Measurements from ENCODE around the gene RHAG. TPM values are rescaled to one million over a fixed set of nuclear protein-coding genes. Genes with fewer than 3 reads are reported as not detected.
"Not testable (repeated sequence)": the region's sequence is repeated elsewhere in the genome, so short reads cannot be mapped to it uniquely, and the experiment has no call there.

Gene RHAG
- total RNA-seq, 1 donor from 2014 or later, result not detected

- intact Hi-C loops (cut with DNase I), result no loop called here
- Histone ChIP-seq H3K36me3 (no peaks in the 10 kb centered on the region), H3K4me3 (no peak overlapping the region)
These were observed 29.8 kb upstream of the RHAG start for GRCh38 chr6:49666480-49666879.

GRCh38 chr6:49664817-49665216 is 28.2 kb upstream of the RHAG start:
- no peak overlapping the region for H3K4me3 ChIP-seq
- no peaks in the 10 kb centered on the region for H3K27me3 ChIP-seq
- no peak for DNase-seq
- H3K4me1 ChIP-seq, result no peaks in the 10 kb centered on the region
- no peak for TF ChIP-seq CTCF (IDR thresholded peaks at IDR 0.05)
- ATAC-seq, result no peak
- H3K9me3 ChIP-seq, result no peaks in the 10 kb centered on the region
- no peaks in the 10 kb centered on the region for H3K36me3 ChIP-seq
- H3K27ac ChIP-seq, result no peak overlapping the region
- intact Hi-C loops (cut with DNase I), result no loop called here

More at GRCh38 chr6:49666480-49666879, 29.8 kb upstream of the RHAG start:
- DNase-seq (no peak), ATAC-seq (no peak)
- H3K4me1 ChIP-seq, result no peaks in the 10 kb centered on the region
- H3K9me3 ChIP-seq, result no peaks in the 10 kb centered on the region
- no peak overlapping the region for H3K27ac ChIP-seq
- H3K27me3 ChIP-seq, result no peaks in the 10 kb centered on the region
- TF ChIP-seq CTCF (IDR thresholded peaks at IDR 0.05), result no peak

- H3K4me1 ChIP-seq; intact Hi-C loops (cut with DNase I); H3K36me3 ChIP-seq; H3K4me3 ChIP-seq; ATAC-seq; H3K9me3 ChIP-seq; H3K27me3 ChIP-seq; DNase-seq; H3K27ac ChIP-seq: not testable (repeated sequence)
These were observed 27.4 kb upstream of the RHAG start for GRCh38 chr6:49664054-49664453.

- no peaks in the 10 kb centered on the region for H3K9me3 ChIP-seq
- ATAC-seq (no peak), DNase-seq (no peak)
- H3K27ac ChIP-seq, result no peak overlapping the region
- no peaks in the 10 kb centered on the region for H3K36me3 ChIP-seq
- no peak overlapping the region for H3K4me3 ChIP-seq
- no peaks in the 10 kb centered on the region for H3K27me3 ChIP-seq
- intact Hi-C loops (cut with DNase I), result no loop called here
- no peak for TF ChIP-seq CTCF (IDR thresholded peaks at IDR 0.05)
- no peaks in the 10 kb centered on the region for H3K4me1 ChIP-seq
These were observed 26.2 kb upstream of the RHAG start for GRCh38 chr6:49662892-49663261.

- intact Hi-C loops (cut with DNase I), result no loop called here
- H3K4me1 ChIP-seq, result no peaks in the 10 kb centered on the region
- H3K27ac ChIP-seq, result no peak overlapping the region
- no peak for TF ChIP-seq CTCF (IDR thresholded peaks at IDR 0.05)
- no peak for DNase-seq
- no peak overlapping the region for H3K4me3 ChIP-seq
- H3K27me3 ChIP-seq, result no peaks in the 10 kb centered on the region
- H3K36me3 ChIP-seq, result no peaks in the 10 kb centered on the region
- no peaks in the 10 kb centered on the region for H3K9me3 ChIP-seq
- ATAC-seq, result no peak
These were observed 25.7 kb upstream of the RHAG start for GRCh38 chr6:49662231-49662891.

- Histone ChIP-seq H3K9me3 (no peaks in the 10 kb centered on the region), H3K4me1 (no peaks in the 10 kb centered on the region), H3K4me3 (no peak overlapping the region), H3K27me3 (no peaks in the 10 kb centered on the region), H3K36me3 (no peaks in the 10 kb centered on the region), H3K27ac (no peak overlapping the region)
- intact Hi-C loops (cut with DNase I), result no loop called here
- TF ChIP-seq CTCF (IDR thresholded peaks at IDR 0.05), result no peak
- DNase-seq (no peak), ATAC-seq (no peak)
These were observed 17.3 kb upstream of the RHAG start for GRCh38 chr6:49653942-49654341.
